ENCODE results near the gene CAPN7.
"Not testable (repeated sequence)": the region's sequence is repeated elsewhere in the genome, so short reads cannot be mapped to it uniquely, and the experiment has no call there.

Gene CAPN7

DNA sequence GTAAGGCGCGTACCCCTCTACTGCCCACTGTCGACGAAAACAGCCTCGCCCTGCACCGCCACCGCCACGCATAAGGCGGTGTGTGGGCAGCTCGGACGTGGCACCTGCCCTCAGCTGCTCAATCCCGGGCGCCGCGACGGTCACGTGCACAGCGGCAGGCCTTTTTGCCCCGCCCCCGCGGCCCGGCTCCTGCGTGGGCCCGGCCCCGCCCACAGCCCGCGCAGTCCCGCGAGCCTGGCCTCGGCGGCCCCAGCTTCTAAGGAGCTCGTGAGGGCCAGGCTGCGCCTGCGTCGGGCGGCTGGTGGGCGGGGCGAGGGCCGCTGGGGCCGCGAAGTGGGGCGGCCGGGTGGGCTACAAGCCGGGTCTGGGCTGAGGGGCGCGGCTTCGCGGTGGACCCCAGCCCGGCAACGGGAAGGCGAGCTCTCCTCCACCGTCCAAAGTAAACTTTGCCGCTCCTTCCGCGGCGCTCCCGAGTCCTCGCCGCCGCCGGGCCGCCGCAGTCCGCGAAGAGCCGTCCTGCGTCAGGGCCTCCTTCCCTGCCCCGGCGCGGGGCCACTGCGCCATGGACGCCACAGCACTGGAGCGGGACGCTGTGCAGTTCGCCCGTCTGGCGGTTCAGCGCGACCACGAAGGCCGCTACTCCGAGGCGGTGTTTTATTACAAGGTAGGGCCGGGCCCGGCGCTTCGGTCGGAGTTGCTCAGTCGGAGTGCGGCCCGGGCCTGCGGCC, at the start of gene CAPN7:
TSS of gene CAPN7 (plus strand) at position 313 of the 728 bp plus-strand sequence. CDS start at position 563, 250 bp downstream.
- Histone ChIP-seq H3K36me3 (ENCODE audit: control insufficient read depth in 2 of 2, insufficient read depth in 2 of 2, low read length in 2 of 2) (peaks cover 2 to 3% of the 10 kb centered on the region in 2 donors), H3K9ac (ENCODE audit: low read length in 2 of 2) (peak within 1 kb of the TSS; percentile 91 to 95), H3K9me3 (ENCODE audit: control insufficient read depth in 2 of 2, low read length in 2 of 2) (no peaks in the 10 kb centered on the region), H3K4me1 (ENCODE audit: control insufficient read depth, insufficient read depth, low read length) (peaks cover 14% of the 10 kb centered on the region), H3K27me3 (ENCODE audit: control insufficient read depth in 1 of 2, insufficient read depth in 2 of 2, low read length in 2 of 2) (no peaks in the 10 kb centered on the region), H3K27ac (ENCODE audit: low read length) (peak within 1 kb of the TSS; percentile 94), H3K4me3 (ENCODE audit: low read length in 2 of 2) (peak within 1 kb of the TSS; percentile 88 to 94)

DNA sequence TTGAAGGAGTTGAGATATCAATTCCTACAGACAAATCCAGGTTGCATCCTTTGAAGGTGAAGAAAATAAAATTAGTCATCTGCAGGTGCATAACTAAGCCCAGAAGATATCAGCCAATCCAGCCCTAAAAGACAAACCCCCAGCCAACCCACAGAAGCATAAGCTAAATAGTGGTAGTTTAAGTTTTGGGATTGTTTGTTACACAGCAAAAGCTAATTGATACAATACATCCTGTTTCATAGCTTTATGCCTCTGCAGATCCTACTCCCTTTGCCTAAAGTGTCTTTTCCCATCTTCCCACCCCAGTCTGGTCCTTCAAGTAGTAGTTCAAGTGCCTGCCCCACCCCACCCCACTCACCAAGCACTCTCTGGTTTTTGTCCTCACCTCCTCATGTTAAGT, 48.6 kb upstream of the CAPN7 start:
- Histone ChIP-seq H3K9ac (ENCODE audit: low read length in 2 of 2) (no peak overlapping the region), H3K27ac (ENCODE audit: low read length) (no peak overlapping the region), H3K27me3 (ENCODE audit: control insufficient read depth in 1 of 2, insufficient read depth in 2 of 2, low read length in 2 of 2) (peaks cover 0 to 7% of the 10 kb centered on the region in 2 donors), H3K36me3 (ENCODE audit: control insufficient read depth in 2 of 2, insufficient read depth in 2 of 2, low read length in 2 of 2) (no peaks in the 10 kb centered on the region), H3K4me3 (ENCODE audit: low read length in 2 of 2) (no peak overlapping the region), H3K4me1 (ENCODE audit: control insufficient read depth, insufficient read depth, low read length) (no peaks in the 10 kb centered on the region), H3K9me3 (ENCODE audit: control insufficient read depth in 2 of 2, low read length in 2 of 2) (no peaks in the 10 kb centered on the region)

DNA sequence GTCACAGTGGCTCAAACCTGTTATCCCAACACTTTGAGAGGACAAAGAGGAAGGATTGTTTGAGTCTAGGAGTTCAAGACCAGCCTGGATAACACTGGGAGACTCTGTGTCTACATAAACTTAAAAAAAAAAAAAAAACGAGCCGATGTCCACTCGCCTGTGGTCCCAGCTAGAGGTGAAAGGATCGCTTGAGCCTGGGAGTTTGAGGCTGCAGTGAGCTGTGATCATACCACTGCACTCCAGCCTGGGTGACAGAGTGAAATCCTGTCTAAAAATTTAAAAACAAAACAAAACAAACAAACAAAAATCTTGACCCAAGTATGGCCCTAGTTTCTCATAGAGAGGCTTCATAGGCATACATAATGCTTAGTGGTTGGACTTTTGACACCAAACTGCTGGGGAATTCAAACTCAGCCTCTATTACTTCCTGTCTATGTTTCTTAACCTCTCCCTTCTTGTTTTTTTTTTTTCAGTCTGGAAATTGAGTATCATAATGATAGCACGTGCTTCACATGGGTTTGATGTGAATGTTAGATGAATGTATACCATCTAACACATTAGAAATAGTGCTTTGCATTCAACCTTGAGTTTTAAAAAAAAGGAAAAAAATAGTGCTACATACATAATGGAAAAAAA, 46.4 kb upstream of the CAPN7 start:
- no peaks in the 10 kb centered on the region for H3K36me3 ChIP-seq (ENCODE audit: control insufficient read depth in 2 of 2, insufficient read depth in 2 of 2, low read length in 2 of 2)
- H3K4me1 ChIP-seq (ENCODE audit: control insufficient read depth, insufficient read depth, low read length) = no peaks in the 10 kb centered on the region
- no peak overlapping the region for H3K27ac ChIP-seq (ENCODE audit: low read length)
- no peaks in the 10 kb centered on the region for H3K9me3 ChIP-seq (ENCODE audit: control insufficient read depth in 2 of 2, low read length in 2 of 2)
- H3K9ac ChIP-seq (ENCODE audit: low read length in 2 of 2) = no peak overlapping the region
- peaks cover 0 to 5% of the 10 kb centered on the region in 2 donors for H3K27me3 ChIP-seq (ENCODE audit: control insufficient read depth in 1 of 2, insufficient read depth in 2 of 2, low read length in 2 of 2)
- H3K4me3 ChIP-seq (ENCODE audit: low read length in 2 of 2) = no peak overlapping the region

DNA sequence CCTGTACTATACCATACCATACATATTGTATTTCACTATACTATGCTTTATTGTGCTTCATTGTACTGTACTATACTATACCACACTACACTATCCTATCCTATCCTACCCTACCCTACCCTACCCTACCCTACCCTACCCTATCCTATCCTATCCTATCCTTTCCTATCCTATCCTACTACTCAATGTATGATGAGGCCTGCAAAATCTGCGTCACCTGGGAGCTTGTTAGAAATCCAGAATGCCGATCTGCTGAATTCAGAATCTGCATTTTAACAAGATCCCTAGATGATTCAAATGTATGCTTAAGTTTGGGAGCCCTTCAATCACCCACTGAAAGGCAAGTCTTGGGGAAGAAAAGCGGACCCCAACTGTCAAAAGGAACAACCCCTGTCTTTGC, 45.4 kb upstream of the CAPN7 start:
- Histone ChIP-seq H3K4me1 (ENCODE audit: control insufficient read depth, insufficient read depth, low read length) (no peaks in the 10 kb centered on the region), H3K4me3 (ENCODE audit: low read length in 2 of 2) (no peak overlapping the region), H3K27ac (ENCODE audit: low read length) (no peak overlapping the region), H3K9me3 (ENCODE audit: control insufficient read depth in 2 of 2, low read length in 2 of 2) (no peaks in the 10 kb centered on the region), H3K36me3 (ENCODE audit: control insufficient read depth in 2 of 2, insufficient read depth in 2 of 2, low read length in 2 of 2) (no peaks in the 10 kb centered on the region), H3K27me3 (ENCODE audit: control insufficient read depth in 1 of 2, insufficient read depth in 2 of 2, low read length in 2 of 2) (peaks cover 0 to 5% of the 10 kb centered on the region in 2 donors), H3K9ac (ENCODE audit: low read length in 2 of 2) (no peak overlapping the region)

DNA sequence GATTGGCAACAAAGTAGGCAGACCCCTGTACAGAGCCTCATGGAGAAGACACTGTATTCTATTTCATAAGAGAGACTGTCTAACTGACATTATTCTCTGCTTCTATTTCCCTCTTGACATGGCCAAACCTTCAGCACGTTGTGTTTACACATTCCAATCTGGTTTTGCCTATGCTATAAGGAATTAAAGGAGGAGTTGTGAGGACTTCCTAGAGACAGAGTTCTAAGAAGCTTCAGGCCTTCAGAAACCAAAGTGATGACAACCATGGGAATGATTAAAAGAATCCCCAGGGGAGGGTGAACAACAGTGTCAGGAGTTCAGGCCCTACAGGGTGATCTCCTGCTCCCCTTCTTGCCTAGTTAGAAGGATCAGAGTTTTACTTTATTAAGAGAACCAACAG, 44.9 kb upstream of the CAPN7 start:
- Histone ChIP-seq H3K9ac (ENCODE audit: low read length in 2 of 2) (no peak overlapping the region), H3K27me3 (ENCODE audit: control insufficient read depth in 1 of 2, insufficient read depth in 2 of 2, low read length in 2 of 2) (peaks cover 0 to 5% of the 10 kb centered on the region in 2 donors), H3K4me3 (ENCODE audit: low read length in 2 of 2) (no peak overlapping the region), H3K36me3 (ENCODE audit: control insufficient read depth in 2 of 2, insufficient read depth in 2 of 2, low read length in 2 of 2) (no peaks in the 10 kb centered on the region), H3K9me3 (ENCODE audit: control insufficient read depth in 2 of 2, low read length in 2 of 2) (no peaks in the 10 kb centered on the region), H3K27ac (ENCODE audit: low read length) (no peak overlapping the region), H3K4me1 (ENCODE audit: control insufficient read depth, insufficient read depth, low read length) (no peaks in the 10 kb centered on the region)

DNA sequence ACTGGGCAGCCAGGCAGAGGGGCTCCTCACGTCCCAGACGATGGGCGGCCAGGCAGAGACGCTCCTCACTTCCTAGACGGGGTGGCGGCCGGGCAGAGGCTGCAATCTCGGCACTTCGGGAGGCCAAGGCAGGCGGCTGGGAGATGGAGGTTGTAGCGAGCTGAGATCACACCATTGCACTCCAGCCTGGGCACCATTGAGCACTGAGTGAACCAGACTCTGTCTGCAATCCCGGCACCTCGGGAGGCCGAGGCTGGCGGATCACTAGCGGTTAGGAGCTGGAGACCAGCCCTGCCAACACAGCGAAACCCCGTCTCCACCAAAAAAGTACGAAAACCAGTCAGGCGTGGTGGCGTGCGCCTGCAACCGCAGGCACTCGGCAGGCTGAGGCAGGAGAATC, 42.4 kb upstream of the CAPN7 start:
- not testable (repeated sequence) for H3K4me1 ChIP-seq (ENCODE audit: control insufficient read depth, insufficient read depth, low read length); H3K27ac ChIP-seq (ENCODE audit: low read length); H3K9me3 ChIP-seq (ENCODE audit: control insufficient read depth in 2 of 2, low read length in 2 of 2); H3K36me3 ChIP-seq (ENCODE audit: control insufficient read depth in 2 of 2, insufficient read depth in 2 of 2, low read length in 2 of 2); H3K4me3 ChIP-seq (ENCODE audit: low read length in 2 of 2); H3K27me3 ChIP-seq (ENCODE audit: control insufficient read depth in 1 of 2, insufficient read depth in 2 of 2, low read length in 2 of 2); H3K9ac ChIP-seq (ENCODE audit: low read length in 2 of 2)

DNA sequence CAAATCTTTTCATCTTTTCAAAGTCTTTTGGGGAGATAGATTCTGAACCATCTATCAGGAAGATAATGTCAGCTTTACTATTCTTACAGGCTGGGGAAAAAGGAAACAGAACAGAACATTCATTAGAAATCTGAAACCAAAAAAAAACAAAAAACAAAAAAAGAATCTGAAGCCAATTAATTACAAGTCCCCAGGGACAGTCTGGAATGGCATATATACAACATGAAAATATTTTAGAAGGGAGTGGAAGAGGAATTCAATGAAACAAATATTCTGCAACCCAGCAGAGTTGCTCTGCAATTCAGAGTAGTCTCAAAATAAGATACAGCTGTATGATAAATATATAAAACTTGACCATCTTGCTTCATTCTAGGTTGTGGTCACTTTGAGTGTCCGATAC, 41.7 kb upstream of the CAPN7 start:
- Histone ChIP-seq H3K9me3 (ENCODE audit: control insufficient read depth in 2 of 2, low read length in 2 of 2) (no peaks in the 10 kb centered on the region), H3K4me3 (ENCODE audit: low read length in 2 of 2) (no peak overlapping the region), H3K27ac (ENCODE audit: low read length) (no peak overlapping the region), H3K27me3 (ENCODE audit: control insufficient read depth in 1 of 2, insufficient read depth in 2 of 2, low read length in 2 of 2) (no peaks in the 10 kb centered on the region), H3K36me3 (ENCODE audit: control insufficient read depth in 2 of 2, insufficient read depth in 2 of 2, low read length in 2 of 2) (no peaks in the 10 kb centered on the region), H3K9ac (ENCODE audit: low read length in 2 of 2) (no peak overlapping the region), H3K4me1 (ENCODE audit: control insufficient read depth, insufficient read depth, low read length) (no peaks in the 10 kb centered on the region)

DNA sequence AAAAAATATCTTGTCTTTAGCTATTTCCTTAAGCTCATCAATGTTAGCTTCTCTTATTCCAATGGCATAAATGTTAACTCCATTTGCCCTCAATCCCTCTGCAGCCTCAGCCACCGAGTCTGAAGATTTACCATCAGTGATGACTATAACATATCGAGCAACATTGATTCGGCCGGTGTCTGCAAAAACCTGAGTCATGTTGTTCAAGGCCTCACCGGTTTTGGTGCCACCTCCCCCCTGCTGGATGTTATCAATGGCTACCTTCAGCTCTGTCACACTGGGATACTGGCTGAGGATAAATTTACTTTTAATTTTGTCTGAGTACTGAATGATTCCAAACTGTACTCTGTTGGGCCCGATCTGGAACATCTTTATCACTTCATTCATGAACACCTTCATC, 41.0 kb upstream of the CAPN7 start:
- Histone ChIP-seq H3K27ac (ENCODE audit: low read length) (no peak overlapping the region), H3K9me3 (ENCODE audit: control insufficient read depth in 2 of 2, low read length in 2 of 2) (no peaks in the 10 kb centered on the region)

DNA sequence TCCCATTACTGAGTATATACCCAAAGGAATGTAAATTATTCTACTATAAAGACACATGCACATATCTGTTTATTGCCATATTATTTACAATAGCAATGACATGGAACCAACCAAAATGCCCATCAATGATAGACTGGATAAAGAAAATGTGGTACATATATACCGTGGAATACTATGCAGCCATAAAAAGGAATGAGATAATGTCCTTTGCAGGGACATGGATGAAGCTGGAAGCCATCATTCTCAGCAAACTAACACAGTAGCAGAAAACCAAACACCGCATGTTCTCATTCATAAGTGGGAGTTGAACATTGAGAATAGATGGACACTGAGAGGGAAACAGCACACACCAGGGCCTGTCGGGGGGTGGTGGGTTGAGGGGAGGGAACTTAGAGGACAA, 39.7 kb upstream of the CAPN7 start:
- H3K27ac ChIP-seq (ENCODE audit: low read length); H3K4me3 ChIP-seq (ENCODE audit: low read length in 2 of 2); H3K36me3 ChIP-seq (ENCODE audit: control insufficient read depth in 2 of 2, insufficient read depth in 2 of 2, low read length in 2 of 2): not testable (repeated sequence)

More for the DNA sequence above, 41.0 kb upstream of the CAPN7 start:
- H3K9ac ChIP-seq (ENCODE audit: low read length in 2 of 2) = no peak overlapping the region
- H3K36me3 ChIP-seq (ENCODE audit: control insufficient read depth in 2 of 2, insufficient read depth in 2 of 2, low read length in 2 of 2) = no peaks in the 10 kb centered on the region
- no peak overlapping the region for H3K4me3 ChIP-seq (ENCODE audit: low read length in 2 of 2)
- no peaks in the 10 kb centered on the region for H3K4me1 ChIP-seq (ENCODE audit: control insufficient read depth, insufficient read depth, low read length)
- H3K27me3 ChIP-seq (ENCODE audit: control insufficient read depth in 1 of 2, insufficient read depth in 2 of 2, low read length in 2 of 2) = no peaks in the 10 kb centered on the region

DNA sequence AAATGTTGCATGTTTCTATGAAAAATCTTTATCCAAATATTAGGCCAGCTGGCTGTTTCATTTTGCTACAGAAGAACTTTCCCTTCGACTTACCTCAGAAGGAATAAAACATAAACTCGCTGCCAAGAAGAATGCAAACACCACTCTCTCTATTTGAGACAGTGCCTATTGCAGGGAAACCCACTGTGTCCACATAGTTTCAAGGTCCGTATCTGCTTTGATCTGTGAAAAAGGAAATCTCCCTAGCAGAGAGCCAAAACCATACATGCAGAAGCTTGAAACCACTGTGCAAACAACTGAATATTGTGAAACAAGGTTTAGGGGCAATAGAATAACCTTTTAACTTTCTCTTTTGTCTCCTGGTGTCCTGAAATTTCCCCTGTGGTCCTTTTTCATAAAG, 35.0 kb upstream of the CAPN7 start:
- no peaks in the 10 kb centered on the region for H3K9me3 ChIP-seq (ENCODE audit: control insufficient read depth in 2 of 2, low read length in 2 of 2)
- peak overlapping the region in 1 of 2 donors; percentile 43 for H3K4me3 ChIP-seq (ENCODE audit: low read length in 2 of 2)
- H3K4me1 ChIP-seq (ENCODE audit: control insufficient read depth, insufficient read depth, low read length) = no peaks in the 10 kb centered on the region
- H3K36me3 ChIP-seq (ENCODE audit: control insufficient read depth in 2 of 2, insufficient read depth in 2 of 2, low read length in 2 of 2) = no peaks in the 10 kb centered on the region
- no peak overlapping the region for H3K27ac ChIP-seq (ENCODE audit: low read length)
- no peaks in the 10 kb centered on the region for H3K27me3 ChIP-seq (ENCODE audit: control insufficient read depth in 1 of 2, insufficient read depth in 2 of 2, low read length in 2 of 2)
- no peak overlapping the region for H3K9ac ChIP-seq (ENCODE audit: low read length in 2 of 2)

More for the DNA sequence above, 39.7 kb upstream of the CAPN7 start:
- H3K9me3 ChIP-seq (ENCODE audit: control insufficient read depth in 2 of 2, low read length in 2 of 2); H3K27me3 ChIP-seq (ENCODE audit: control insufficient read depth in 1 of 2, insufficient read depth in 2 of 2, low read length in 2 of 2); H3K9ac ChIP-seq (ENCODE audit: low read length in 2 of 2); H3K4me1 ChIP-seq (ENCODE audit: control insufficient read depth, insufficient read depth, low read length): not testable (repeated sequence)

DNA sequence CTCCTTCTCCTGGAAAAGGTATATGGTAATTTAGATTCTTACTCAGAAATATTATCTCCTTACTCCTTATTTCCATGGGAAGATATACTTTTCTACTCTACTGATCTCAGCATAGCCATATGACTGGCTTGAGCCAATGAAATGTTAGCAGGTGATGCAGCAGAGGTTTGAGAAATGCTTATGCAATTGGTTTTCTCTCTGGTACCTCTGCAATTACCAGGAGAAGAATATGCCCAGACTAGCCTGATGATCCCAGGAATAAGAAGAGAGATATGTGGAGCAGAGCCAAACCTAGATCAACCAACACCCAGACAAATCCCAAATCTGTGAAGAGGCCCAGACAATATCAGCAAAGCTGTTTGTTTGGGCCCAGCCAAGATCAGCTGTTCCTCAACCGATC, 33.2 kb upstream of the CAPN7 start:
- H3K9ac ChIP-seq (ENCODE audit: low read length in 2 of 2) = no peak overlapping the region
- H3K4me3 ChIP-seq (ENCODE audit: low read length in 2 of 2) = no peak overlapping the region
- H3K4me1 ChIP-seq (ENCODE audit: control insufficient read depth, insufficient read depth, low read length) = no peaks in the 10 kb centered on the region
- H3K27me3 ChIP-seq (ENCODE audit: control insufficient read depth in 1 of 2, insufficient read depth in 2 of 2, low read length in 2 of 2) = no peaks in the 10 kb centered on the region
- H3K9me3 ChIP-seq (ENCODE audit: control insufficient read depth in 2 of 2, low read length in 2 of 2) = no peaks in the 10 kb centered on the region
- no peak overlapping the region for H3K27ac ChIP-seq (ENCODE audit: low read length)
- H3K36me3 ChIP-seq (ENCODE audit: control insufficient read depth in 2 of 2, insufficient read depth in 2 of 2, low read length in 2 of 2) = no peaks in the 10 kb centered on the region

Data from stomach smooth muscle (tissue), 2 donors.